Stimulated activated CD8-positive, alpha-beta memory T cell treated with anti-CD3 and anti-CD28 coated beads, Interleukin-15, amount 100 ng/mL, for 4 hours (primary cell): ENCODE results near the gene TBC1D26.
"Not testable (repeated sequence)": the region's sequence is repeated elsewhere in the genome, so short reads cannot be mapped to it uniquely, and the experiment has no call there.

Experiments used
- DNase-seq, 2 donors: peaks; one replicate each; pipeline ENCODE4 v3.0.0-alpha.2; 2020; ENCODE audit warnings: low read depth in 2 of 2

Gene TBC1D26

DNA sequence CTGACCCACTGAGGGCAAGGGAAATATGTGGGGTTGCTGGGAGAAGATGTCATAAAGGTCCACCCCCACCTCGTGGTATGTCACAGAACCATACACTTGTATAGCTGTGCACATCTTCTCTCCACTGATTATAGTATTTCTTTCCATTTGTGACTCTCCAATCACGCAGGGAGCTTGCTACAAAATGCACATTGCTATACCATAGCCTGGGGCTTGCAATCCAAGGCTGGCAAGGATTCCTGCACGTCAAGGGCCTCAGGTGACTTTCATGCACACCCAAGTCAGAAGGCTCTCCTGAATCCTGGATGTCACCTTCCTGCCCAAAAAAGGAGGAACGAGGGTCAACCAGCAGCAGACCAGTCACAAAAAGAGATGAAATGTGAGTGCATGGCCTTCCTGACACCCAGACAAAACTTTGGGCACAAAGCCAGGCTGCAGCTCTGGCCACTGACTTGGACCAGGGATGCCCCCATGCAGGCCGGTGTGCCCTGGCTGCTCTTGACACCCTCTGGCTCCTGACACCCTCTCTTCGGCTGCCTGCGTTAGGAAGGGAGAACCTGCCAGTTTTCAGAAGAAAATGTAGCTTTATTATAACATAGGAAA is 12.1 kb downstream of the TBC1D26 start:
- no peak for DNase-seq

DNA sequence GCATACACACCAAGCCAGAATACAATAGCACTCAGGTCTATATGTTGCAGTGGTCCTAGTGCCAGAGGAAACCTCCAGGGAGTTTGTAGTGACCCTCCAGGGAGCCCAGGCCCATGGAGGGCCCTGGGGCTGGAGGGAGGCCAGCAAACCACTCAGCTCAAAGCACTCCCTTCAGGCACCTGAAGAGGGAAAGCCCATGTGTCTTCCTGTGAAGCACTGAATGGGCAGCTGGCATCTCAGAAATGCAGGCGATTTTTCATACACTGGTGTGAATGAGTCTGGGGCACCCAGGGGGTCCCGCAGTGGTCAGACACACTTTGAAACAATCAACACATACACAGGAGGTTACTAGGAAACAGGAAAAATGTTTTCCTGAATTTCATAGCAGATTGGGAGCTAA is 12.8 kb downstream of the TBC1D26 start:
- DNase-seq: no peak

DNA sequence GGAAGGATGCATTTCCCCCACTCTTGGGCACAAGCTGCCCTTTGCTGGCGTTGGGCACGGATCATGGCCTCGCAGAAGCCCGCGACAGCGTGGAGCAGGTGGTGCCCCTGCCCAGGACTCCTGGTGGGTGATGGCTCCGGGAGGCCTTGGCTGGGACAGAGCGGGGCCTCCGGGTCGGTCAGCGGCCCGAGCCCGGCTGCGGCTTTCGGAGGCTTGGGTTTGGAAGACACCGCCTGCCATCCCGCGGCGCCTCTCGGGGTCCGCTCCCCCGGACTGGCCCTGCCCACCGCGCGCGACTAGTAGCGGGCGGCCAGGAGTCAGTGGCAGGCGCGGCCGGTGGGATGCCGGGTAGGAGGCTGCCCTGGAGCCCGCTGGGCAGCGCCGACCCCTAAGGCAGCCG is 17.3 kb downstream of the TBC1D26 start:
- DNase-seq: not testable (repeated sequence)

DNA sequence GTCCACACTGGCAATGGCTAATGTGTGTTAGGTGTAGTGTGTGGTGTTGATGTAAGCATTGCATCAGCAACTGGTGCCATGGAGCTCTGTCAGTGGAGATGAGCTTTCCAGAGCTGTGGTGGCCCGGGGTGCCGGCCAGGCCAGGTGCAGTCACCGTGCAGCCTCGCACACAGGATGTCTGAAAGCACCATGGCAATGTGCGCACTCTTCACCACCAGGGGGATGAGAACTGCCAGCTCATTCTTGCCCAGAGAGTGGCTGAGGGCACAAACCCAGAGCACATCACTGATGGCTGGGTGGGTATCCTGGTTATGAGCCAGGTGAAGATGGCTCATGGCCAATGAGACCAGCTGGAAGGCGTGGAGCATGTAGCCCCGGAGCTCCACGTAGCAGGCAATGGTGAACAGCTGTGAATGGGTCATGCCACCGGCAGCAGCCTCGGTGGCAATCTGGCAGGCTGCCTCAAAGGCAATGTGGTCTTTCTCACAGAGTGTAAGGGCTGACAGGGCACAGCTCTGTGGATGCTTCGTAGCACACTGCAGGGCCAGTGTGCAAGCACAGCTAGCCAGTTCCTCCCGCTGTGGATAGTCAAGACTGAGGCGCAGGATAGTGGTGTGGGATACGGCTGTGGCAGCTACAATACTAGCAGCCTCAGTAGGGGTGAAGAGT is 36.9 kb downstream of the TBC1D26 start:
- not testable (repeated sequence) for DNase-seq

DNA sequence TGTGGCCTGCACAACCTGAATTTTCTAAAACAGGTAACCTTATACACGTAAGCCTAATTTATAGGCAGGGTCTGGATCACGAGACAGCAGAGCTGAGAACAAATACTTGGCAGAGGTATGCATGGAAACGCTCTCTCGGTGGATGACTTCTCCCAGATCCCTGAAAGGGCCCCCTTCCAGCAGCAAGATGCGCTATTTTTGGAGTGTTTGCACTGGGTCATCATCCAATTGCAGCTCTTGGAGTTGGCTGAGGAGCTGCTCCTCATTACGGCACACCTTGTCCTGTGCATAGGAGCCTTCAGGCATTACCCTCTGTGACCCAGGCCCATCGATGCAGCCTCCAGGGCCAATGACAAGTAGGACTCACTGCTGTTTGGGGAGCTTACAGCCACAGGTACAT is 38.6 kb downstream of the TBC1D26 start:
- DNase-seq: not testable (repeated sequence)

DNA sequence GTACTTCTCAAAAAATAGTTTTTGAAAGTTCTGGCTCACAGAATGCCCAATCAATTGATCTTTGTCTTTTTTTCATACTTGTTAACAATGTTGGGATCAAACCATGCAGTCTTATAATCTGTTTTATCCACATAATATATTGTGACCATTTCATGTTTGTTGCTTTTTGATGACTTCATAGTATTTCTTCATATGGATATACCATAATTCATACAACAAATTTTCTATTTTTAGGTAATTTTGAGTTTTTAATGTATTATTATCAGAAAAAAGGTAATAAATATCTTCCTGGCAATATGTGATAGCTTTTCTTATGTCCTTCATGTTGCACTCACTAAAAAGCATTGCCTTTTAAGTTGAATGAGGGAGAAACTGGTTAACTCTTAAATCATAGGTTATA is 44.8 kb downstream of the TBC1D26 start:
- no peak for DNase-seq

DNA sequence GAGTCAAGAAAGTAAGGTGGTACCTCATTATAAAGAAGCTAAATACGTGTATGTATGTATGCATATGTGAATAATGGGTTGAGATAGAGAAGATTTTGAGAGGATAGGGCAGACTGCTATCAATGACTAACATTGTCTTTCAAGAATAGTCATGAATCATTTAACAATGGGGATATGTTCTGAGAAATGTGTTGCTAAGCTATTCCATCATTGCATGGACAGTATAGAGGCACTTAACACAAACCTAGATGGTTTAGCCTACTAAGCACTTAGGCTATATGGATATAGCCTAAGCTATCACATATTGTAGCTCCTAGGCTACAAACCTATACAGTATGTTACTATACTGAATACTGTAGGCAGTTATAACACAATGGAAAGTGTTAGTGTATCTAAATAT is 45.2 kb downstream of the TBC1D26 start:
- DNase-seq: no peak

DNA sequence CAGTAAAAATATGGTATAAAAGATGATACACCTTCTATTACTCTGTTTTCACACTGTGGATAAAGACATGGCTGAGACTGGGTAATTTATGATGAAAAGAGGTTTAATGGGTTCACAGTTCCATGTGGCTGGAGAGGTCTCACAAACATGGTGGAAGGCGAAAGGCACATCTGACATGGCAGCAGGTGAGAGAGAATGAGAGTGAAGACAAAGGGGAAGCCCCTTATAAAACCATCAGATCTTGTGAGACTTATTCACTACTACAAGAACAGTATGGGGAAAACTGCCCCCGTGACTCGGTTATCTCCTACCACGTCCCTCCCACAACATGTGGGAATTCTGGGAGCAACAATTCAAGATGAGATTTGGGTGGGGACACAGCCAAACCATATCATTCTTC is 45.6 kb downstream of the TBC1D26 start:
- no peak for DNase-seq

DNA sequence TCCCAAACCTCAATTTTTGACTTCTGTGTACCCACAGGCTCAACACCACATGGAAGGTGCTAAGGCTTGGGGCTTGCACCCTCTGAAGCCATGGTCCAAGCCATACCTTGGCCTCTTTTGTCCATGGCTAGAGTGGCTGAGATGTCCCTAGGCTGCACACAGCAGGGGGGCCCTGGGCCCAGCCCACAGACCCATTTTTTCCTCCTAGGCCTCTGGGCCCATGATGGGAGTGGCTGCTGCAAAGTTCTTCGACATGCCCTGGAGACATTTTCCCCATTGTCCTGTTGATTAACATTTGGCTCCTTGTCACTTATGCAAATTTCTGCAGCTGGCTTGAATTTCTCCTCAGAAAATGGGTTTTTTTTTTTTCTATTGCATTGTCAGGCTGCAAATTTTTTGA is 47.0 kb downstream of the TBC1D26 start:
- DNase-seq: no peak

DNA sequence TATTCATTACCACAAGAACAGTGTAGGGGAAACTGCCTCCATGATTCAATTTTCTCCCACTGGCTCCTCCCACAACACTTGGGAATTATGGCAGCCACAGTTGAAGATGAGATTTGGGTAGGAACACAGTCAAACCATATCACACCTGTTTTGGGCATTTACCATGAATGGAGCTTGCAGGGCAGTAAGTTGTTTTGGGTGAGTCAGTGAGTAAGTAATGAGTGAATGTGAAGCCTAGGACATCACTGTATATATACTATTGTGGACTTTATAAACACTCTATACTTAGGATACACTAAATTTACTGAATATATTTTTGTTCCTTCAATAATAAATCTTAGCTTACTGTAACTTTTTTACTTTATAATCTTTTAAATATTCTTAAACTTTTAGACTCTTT is 48.1 kb downstream of the TBC1D26 start:
- DNase-seq: no peak

DNA sequence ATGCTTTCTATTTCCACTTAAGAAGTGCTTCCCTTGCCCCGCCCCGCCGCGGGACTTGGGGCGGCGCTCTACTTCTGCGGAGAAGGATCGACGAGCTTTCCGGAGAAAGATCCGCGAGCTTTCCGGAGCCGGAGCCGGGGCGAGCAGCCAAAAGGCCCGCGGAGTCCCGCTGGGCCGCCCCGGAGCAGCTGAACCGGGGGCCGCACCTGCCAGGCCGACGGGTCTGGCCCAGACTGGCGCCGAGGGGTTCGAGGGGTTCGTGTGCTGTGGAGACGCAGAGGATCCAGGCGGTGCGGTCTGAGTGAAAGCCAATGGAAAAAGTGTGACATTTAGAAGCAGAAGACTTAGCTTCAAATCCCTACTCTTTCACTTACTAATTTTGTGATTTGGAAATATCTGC is 50.8 kb downstream of the TBC1D26 start:
- no peak for DNase-seq

DNA sequence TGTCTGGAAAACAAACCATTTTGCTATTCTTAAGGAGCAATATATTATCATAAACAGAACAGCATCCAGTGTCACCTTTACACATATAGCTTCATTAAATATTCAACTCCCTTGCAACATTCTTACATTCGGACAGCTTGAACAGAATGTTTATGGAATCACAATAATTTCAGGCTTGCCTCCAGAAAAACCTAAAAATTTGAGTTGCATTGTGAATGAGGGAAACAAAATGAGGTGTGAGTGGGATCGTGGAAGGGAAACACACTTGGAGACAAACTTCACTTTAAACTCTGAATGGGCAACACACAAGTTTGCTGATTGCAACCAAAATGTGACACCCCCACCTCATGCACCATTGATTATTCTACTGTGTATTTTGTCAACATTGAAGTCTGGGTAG is 51.4 kb downstream of the TBC1D26 start:
- no peak for DNase-seq

DNA sequence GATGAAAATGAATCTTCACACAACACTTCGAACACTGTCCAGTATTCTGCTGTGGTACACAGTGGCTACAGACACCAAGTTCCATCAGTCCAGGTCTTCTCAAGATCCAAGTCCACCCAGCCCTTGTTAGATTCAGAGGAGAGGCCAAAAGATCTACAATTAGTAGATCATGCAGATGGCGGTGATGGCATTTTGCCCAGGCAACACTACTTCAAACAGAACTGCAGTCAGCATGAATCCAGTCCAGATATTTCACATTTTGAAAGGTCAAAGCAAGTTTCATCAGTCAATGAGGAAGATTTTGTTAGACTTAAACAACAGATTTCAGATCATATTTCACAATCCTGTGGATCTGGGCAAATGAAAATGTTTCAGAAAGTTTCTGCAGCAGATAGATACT is 52.3 kb downstream of the TBC1D26 start:
- DNase-seq: not testable (repeated sequence)

DNA sequence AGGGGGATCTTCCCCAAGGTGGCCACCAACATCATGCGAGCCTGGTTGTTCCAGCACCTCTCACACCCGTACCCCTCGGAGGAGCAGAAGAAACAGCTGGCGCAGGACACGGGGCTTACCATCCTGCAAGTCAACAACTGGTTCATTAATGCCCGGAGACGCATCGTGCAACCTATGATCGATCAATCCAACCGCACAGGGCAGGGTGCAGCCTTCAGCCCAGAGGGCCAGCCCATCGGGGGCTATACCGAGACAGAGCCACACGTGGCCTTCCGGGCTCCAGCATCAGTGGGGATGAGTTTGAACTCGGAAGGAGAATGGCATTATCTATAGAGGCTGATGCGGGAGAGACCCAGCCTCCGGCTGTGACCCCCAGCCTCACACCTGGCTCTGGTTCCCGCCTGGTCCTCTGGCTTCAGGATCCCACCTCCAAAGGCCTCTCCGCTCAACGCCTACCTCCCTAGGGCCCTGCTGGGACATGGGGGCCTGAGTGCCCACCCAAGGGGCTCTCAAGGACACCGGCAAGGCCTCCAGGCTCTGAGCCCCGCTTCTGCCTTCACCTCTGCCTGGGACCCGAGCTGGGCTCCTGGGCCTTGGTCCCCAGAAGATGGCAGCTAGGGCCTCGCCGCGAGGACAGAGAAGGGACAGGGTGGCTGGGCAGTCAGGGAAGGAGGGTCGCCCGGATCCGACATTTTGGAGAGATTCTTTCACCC is 55.4 kb downstream of the TBC1D26 start:
- not testable (repeated sequence) for DNase-seq

DNA sequence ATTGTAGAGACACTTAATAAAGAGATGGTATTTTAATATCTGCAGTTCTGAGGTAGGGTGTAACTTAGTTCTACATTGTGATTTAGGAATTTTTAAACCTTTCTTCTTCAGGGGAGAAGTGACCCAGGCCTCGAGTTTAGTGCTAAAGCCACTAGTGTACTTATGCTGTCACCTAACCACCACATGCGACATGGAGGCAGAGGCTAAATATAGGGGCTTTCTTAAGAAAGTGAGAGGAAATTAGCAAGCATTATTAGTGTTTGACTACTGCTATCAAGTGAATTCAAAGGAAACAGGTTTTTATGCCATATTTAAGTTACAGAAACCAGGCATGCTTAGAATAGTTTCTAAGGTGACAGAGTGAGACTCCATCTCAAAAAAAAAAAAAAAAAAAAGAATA is 56.3 kb downstream of the TBC1D26 start:
- not testable (repeated sequence) for DNase-seq
